22Rv1 (cell line): ENCODE results near the gene MSX1.

Experiments
- H3K27ac ChIP-seq: fragments of 450-650 bp; 2 replicates; pipeline ENCODE4 v1.5.1; 2017
- CTCF ChIP-seq: fragments of 450-650 bp; IDR thresholded peaks from 2 replicates; pipeline ENCODE4 v1.5.1; 2017; ENCODE audit warnings: mild to moderate bottlenecking
- ZFX ChIP-seq: fragments of 450-650 bp; IDR thresholded peaks from 2 replicates; pipeline ENCODE4 v1.6.1; 2017; ENCODE audit warnings: antibody characterized with exemption, borderline replicate concordance

Gene MSX1

GRCh38 chr4:4854649-4855295 is 4.7 kb upstream of the MSX1 start:
- H3K27ac ChIP-seq, result no peak overlapping the region
- TF ChIP-seq ZFX, result no peak
- TF ChIP-seq CTCF, result no peak

GRCh38 chr4:4855301-4856070 is 4.0 kb upstream of the MSX1 start:
- H3K27ac ChIP-seq, result no peak overlapping the region
- TF ChIP-seq ZFX (no peak), CTCF (no peak)

- TF ChIP-seq ZFX (no peak), CTCF (no peak)
- H3K27ac ChIP-seq, result no peak overlapping the region
Measured at GRCh38 chr4:4856071-4857000, 3.1 kb upstream of the MSX1 start.

GRCh38 chr4:4857001-4857808 is 2.3 kb upstream of the MSX1 start:
- TF ChIP-seq ZFX, result no peak
- TF ChIP-seq CTCF, result no peak
- no peak overlapping the region for H3K27ac ChIP-seq

- H3K27ac ChIP-seq, result no peak overlapping the region
- TF ChIP-seq ZFX (no peak), CTCF (no peak)
Measured at GRCh38 chr4:4857809-4858508, 1.5 kb upstream of the MSX1 start.
